K562 (cell line): ENCODE results near the gene ILF2. TPM values are rescaled to one million over a fixed set of nuclear protein-coding genes. Genes with fewer than 3 reads are reported as not detected.

Source experiments
- BMI1 ChIP-seq: fragments of 150-350 bp; IDR thresholded peaks from 2 replicates; pipeline ENCODE4 v1.6.1; 2014; ENCODE audit warnings: low read length
- CC2D1A ChIP-seq: fragments of 450-650 bp; IDR thresholded peaks from 2 replicates; pipeline ENCODE4 v1.6.1; 2017; ENCODE audit warnings: mild to moderate bottlenecking
- CREB3L1 ChIP-seq: fragments of 450-650 bp; IDR thresholded peaks from 2 replicates; pipeline ENCODE4 v1.6.1; 2014; ENCODE audit warnings: low read depth, mild to moderate bottlenecking, moderate library complexity, borderline replicate concordance
- CREBBP ChIP-seq: IDR thresholded peaks from one replicate; pipeline ENCODE4 v1.6.1; 2012; ENCODE audit warnings: low read depth, mild to moderate bottlenecking, control low read depth, inconsistent platforms, low read length
- ERF ChIP-seq: fragments of 450-650 bp; formaldehyde crosslinking; IDR thresholded peaks from 2 replicates; pipeline ENCODE4 v1.4.0; 2020; ENCODE audit warnings: mild to moderate bottlenecking, mixed read lengths
- GABPB1 ChIP-seq: sonication (generic); formaldehyde crosslinking; IDR thresholded peaks from 2 replicates; pipeline ENCODE4 v1.8.0; 2022; ENCODE audit warnings: mild to moderate bottlenecking, missing genetic modification reagents
- GTF2B ChIP-seq: IDR thresholded peaks from 2 replicates; pipeline ENCODE4 v1.6.1; 2011; ENCODE audit not compliant: insufficient read length; ENCODE audit errors: extremely low read depth
- HDGF ChIP-seq: fragments of 450-650 bp; IDR thresholded peaks from 2 replicates; pipeline ENCODE4 v1.6.1; 2016
- MEF2D ChIP-seq: conservative IDR thresholded peaks from 2 replicates; pipeline ENCODE4 v1.6.1; 2016; ENCODE audit warnings: low read depth, missing genetic modification characterization, missing compliant biosample characterization
- MEIS2 ChIP-seq: fragments of 450-650 bp; IDR thresholded peaks from 2 replicates; pipeline ENCODE4 v1.6.1; 2014; ENCODE audit warnings: mild to moderate bottlenecking; ENCODE audit not compliant: partially characterized antibody
- PRDM10 ChIP-seq: fragments of 450-650 bp; IDR thresholded peaks from 2 replicates; pipeline ENCODE4 v1.6.1; 2018; ENCODE audit not compliant: partially characterized antibody
- PYGO2 ChIP-seq: fragments of 450-650 bp; IDR thresholded peaks from 2 replicates; pipeline ENCODE4 v1.6.1; 2016; ENCODE audit warnings: mild to moderate bottlenecking, missing genetic modification characterization, moderate library complexity, missing compliant biosample characterization
- SLC30A9 ChIP-seq: fragments of 250-450 bp; sonication (Bioruptor Pico); IDR thresholded peaks from 2 replicates; pipeline ENCODE4 v1.8.0; 2022; ENCODE audit warnings: mild to moderate bottlenecking, moderate library complexity
- SNRNP70 ChIP-seq: fragments of 200-400 bp; formaldehyde crosslinking; optimal IDR thresholded peaks from 2 replicates; pipeline ENCODE3; 2017; ENCODE audit warnings: low read depth, low read length
- STAG1 ChIP-seq: sonication (generic); formaldehyde crosslinking; IDR thresholded peaks from 2 replicates; pipeline ENCODE4 v1.5.0; 2020; ENCODE audit warnings: missing genetic modification reagents, borderline replicate concordance
- SUPT5H ChIP-seq: fragments of 450-650 bp; IDR thresholded peaks from 2 replicates; pipeline ENCODE4 v1.6.1; 2016
- TCFL5 ChIP-seq: fragments of 250-450 bp; sonication (Bioruptor Pico); conservative IDR thresholded peaks from 2 replicates; pipeline ENCODE4 v1.6.1; 2021; ENCODE audit warnings: mild to moderate bottlenecking, moderate library complexity, matching md5 sums
- U2AF2 ChIP-seq: fragments of 200-400 bp; formaldehyde crosslinking; optimal IDR thresholded peaks from 2 replicates; pipeline ENCODE3; 2017; ENCODE audit warnings: low read depth, mild to moderate bottlenecking, low read length
- ZNF133 ChIP-seq: fragments of 250-450 bp; sonication (Bioruptor Pico); IDR thresholded peaks from 2 replicates; pipeline ENCODE4 v1.4.0; 2020; ENCODE audit warnings: mild to moderate bottlenecking
- ZNF217 ChIP-seq: sonication (generic); formaldehyde crosslinking; IDR thresholded peaks from 2 replicates; pipeline ENCODE4 v1.8.0; 2022; ENCODE audit warnings: mild to moderate bottlenecking, missing genetic modification reagents
- ZNF707 ChIP-seq: fragments of 250-450 bp; sonication (Bioruptor Pico); conservative IDR thresholded peaks from 2 replicates; pipeline ENCODE4 v1.8.0; 2022; ENCODE audit warnings: inconsistent platforms, mild to moderate bottlenecking, moderate library complexity
- ZNF766 ChIP-seq: fragments of 200-800 bp; sonication (Bioruptor generic); conservative IDR thresholded peaks from 2 replicates; pipeline ENCODE4 v1.6.1; 2016; ENCODE audit warnings: missing genetic modification characterization, missing compliant biosample characterization
- polyA plus RNA-seq, 8 experiments: library from polyadenylated mRNA; depleted of rRNA in 4 of 8; stranded (reverse) in 5 of 8; unstranded in 3 of 8; fragments of >200 nt; fragmentation: Nextera tagmentation in 2 of 8; fragmentation: Illumina TruSeq in 1 of 8; extraction: Ambion mirVana in 2 of 8; extraction: Trizol in 1 of 8; gene quantifications; 2 replicates each; pipeline versions ENCODE4 v1.2.1 to v1.2.3, GENCODE V29; 2011 to 2014; ENCODE audit warnings: inconsistent platforms in 1 of 8, missing spikeins in 1 of 8
- total RNA-seq, 7 experiments: library from RNA; depleted of rRNA in 6 of 7; stranded (reverse); fragments of >200 nt in 6 of 7; fragmentation: Illumina TruSeq in 2 of 7; extraction: Trizol in 2 of 7; gene quantifications; 2 replicates each; pipeline versions ENCODE4 v1.2.1 to v1.2.3, GENCODE V29; 2011 to 2021; ENCODE audit warnings: low replicate concordance in 1 of 7

ILF2 gene
- total and polyA plus RNA-seq, 9 of the 15 experiments (the other 6 are each of a cell fraction or from before 2014, with no cell fraction given): 282 to 726 (median 474) TPM

- TF ChIP-seq ERF (CRISPR knock-in tag) (0 out of 2 replicates have a peak, but pooled peaks have one; percentile 23), MEF2D (no peak; the same call in 1 of the 2 replicates), BMI1 (no peak), CC2D1A (no peak), ZNF217 (CRISPR knock-in tag) (no peak), GTF2B (no peak), ZNF766 (CRISPR knock-in tag) (no peak; the same call in none of the 2 replicates), CREB3L1 (no peak), HDGF (no peak), PRDM10 (peak; percentile 81), SLC30A9 (no peak), PYGO2 (tag) (no peak), U2AF2 (no peak), CREBBP (no peak), STAG1 (CRISPR knock-in tag) (no peak), GABPB1 (CRISPR knock-in tag) (no peak), SUPT5H (no peak; the same call in 1 of the 2 replicates), MEIS2 (peak; percentile 97), ZNF133 (CRISPR knock-in tag) (no peak), ZNF707 (CRISPR knock-in tag) (no peak; the same call in 1 of the 2 replicates), SNRNP70 (no peak), TCFL5 (CRISPR knock-in tag) (no peak)
Observed at GRCh38 chr1:153697191-153698019, 26.6 kb upstream of the ILF2 start (continued).
